Smooth muscle cell of trachea (primary cell): Measurements from ENCODE around the gene TRH. TPM values are rescaled to one million over a fixed set of nuclear protein-coding genes. Genes with fewer than 3 reads are reported as not detected.

Source experiments
- total RNA-seq: library from RNA; depleted of rRNA; stranded (reverse); fragments of >200 nt; gene quantifications from 2 replicates; pipeline ENCODE4 v1.2.1, GENCODE V29; 2014

TRH gene, protein sequence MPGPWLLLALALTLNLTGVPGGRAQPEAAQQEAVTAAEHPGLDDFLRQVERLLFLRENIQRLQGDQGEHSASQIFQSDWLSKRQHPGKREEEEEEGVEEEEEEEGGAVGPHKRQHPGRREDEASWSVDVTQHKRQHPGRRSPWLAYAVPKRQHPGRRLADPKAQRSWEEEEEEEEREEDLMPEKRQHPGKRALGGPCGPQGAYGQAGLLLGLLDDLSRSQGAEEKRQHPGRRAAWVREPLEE
- not detected in 2 replicates for total RNA-seq

DNA sequence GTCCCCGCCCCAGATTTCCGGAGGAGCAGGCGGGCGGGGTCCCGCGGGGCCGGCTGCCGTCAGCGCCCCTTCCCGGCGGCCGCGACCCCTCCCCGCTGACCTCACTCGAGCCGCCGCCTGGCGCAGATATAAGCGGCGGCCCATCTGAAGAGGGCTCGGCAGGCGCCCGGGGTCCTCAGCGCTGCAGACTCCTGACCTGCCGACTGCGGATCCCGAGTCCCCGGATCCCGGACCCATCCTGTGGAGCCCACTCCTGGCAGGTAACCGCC is at the start of gene TRH:
Gene TRH, plus strand, starts transcription at position 157 of the 269 bp plus-strand sequence. CDS start 1,097 bp downstream, outside the sequence.

Other genes with a start within 250 kb of the TRH start
- gene TMCC1, start 81.0 kb upstream of the TRH start, total RNA-seq: 16.7 and 18.2 TPM in 2 replicates
- gene ALG1L2, start 107.1 kb downstream of the TRH start, total RNA-seq: 0.33 TPM in 1 of 2 replicates, not detected in the other